GM23338 (cell line): Measurements from ENCODE around the gene LTBP2. TPM values are rescaled to one million over a fixed set of nuclear protein-coding genes. Genes with fewer than 3 reads are reported as not detected.

Source experiments
- ATAC-seq: fragments of 200-7000 bp; cut with Tn5 transposase; 3 replicates; pipeline ENCODE4 v1.9.1; 2020
- DNase-seq: peaks from one replicate; pipeline ENCODE4 v3.0.0-alpha.2; 2015; ENCODE audit warnings: low spot score
- H2AFZ ChIP-seq: fragments of 200-600 bp; sonication (generic); 2 replicates; pipeline ENCODE4 v1.8.0; 2016; ENCODE audit warnings: antibody characterized with exemption, mild to moderate bottlenecking, moderate library complexity
- H3F3A ChIP-seq: fragments of 200-600 bp; sonication (generic); replicated peaks from 2 replicates; pipeline ENCODE4 v1.8.0; 2017; ENCODE audit warnings: antibody characterized with exemption, mixed run types, low read depth
- H3K27ac ChIP-seq: fragments of 200-600 bp; sonication (generic); 2 replicates; pipeline ENCODE4 v1.6.1; 2016; ENCODE audit warnings: low read depth
- H3K27me3 ChIP-seq: fragments of 200-600 bp; sonication (generic); 2 replicates; pipeline ENCODE4 v1.8.0; 2016; ENCODE audit warnings: mild to moderate bottlenecking, mixed run types, moderate library complexity; ENCODE audit not compliant: insufficient read depth
- H3K36me3 ChIP-seq: fragments of 200-600 bp; sonication (generic); 2 replicates; pipeline ENCODE4 v1.8.0; 2016; ENCODE audit warnings: mild to moderate bottlenecking; ENCODE audit not compliant: insufficient read depth
- H3K4me1 ChIP-seq: fragments of 200-600 bp; sonication (generic); 2 replicates; pipeline ENCODE4 v1.8.0; 2016; ENCODE audit warnings: mild to moderate bottlenecking, moderate library complexity; ENCODE audit not compliant: insufficient read depth
- H3K4me2 ChIP-seq: fragments of 200-600 bp; sonication (generic); 2 replicates; pipeline ENCODE4 v1.7.1; 2017; ENCODE audit warnings: mixed run types
- H3K4me3 ChIP-seq: fragments of 200-600 bp; sonication (generic); 2 replicates; pipeline ENCODE4 v1.6.1; 2016; ENCODE audit warnings: mixed run types
- H3K79me2 ChIP-seq: fragments of 200-600 bp; sonication (generic); replicated peaks from 2 replicates; pipeline ENCODE4 v1.8.0; 2017; ENCODE audit warnings: mild to moderate bottlenecking; ENCODE audit not compliant: insufficient read depth
- H3K9me2 ChIP-seq: fragments of 200-600 bp; sonication (generic); 2 replicates; pipeline ENCODE4 v1.8.0; 2017; ENCODE audit not compliant: insufficient read depth
- H4K20me1 ChIP-seq: fragments of 200-600 bp; sonication (generic); replicated peaks from 2 replicates; pipeline ENCODE4 v1.8.0; 2017; ENCODE audit warnings: mild to moderate bottlenecking; ENCODE audit not compliant: insufficient read depth
- H3K27ac Mint-ChIP-seq: 2 replicates; pipeline ENCODE4 v1.8.0; 2020; ENCODE audit warnings: inconsistent platforms, mild to moderate bottlenecking, moderate library complexity, mixed read lengths
- H3K27me3 Mint-ChIP-seq: 3 replicates; pipeline ENCODE4 v1.8.0; 2022; ENCODE audit warnings: low read depth, mild to moderate bottlenecking, moderate library complexity, mixed read lengths, inconsistent platforms; ENCODE audit not compliant: insufficient read depth, poor library complexity
- H3K36me3 Mint-ChIP-seq: 3 replicates; pipeline ENCODE4 v1.8.0; 2021; ENCODE audit warnings: low read depth, mild to moderate bottlenecking, inconsistent platforms, moderate library complexity, mixed read lengths
- H3K4me1 Mint-ChIP-seq: 3 replicates; pipeline ENCODE4 v1.8.0; 2020; ENCODE audit warnings: mild to moderate bottlenecking, inconsistent platforms, mixed read lengths
- H3K4me3 Mint-ChIP-seq: 3 replicates; pipeline ENCODE4 v1.8.0; 2021; ENCODE audit warnings: moderate library complexity, mild to moderate bottlenecking, inconsistent platforms, mixed read lengths
- H3K9me3 Mint-ChIP-seq: 3 replicates; pipeline ENCODE4 v1.8.0; 2020; ENCODE audit warnings: moderate library complexity, mild to moderate bottlenecking, inconsistent platforms, mixed read lengths
- CREB1 ChIP-seq: fragments of 250-450 bp; sonication (Bioruptor Pico); IDR thresholded peaks from 2 replicates; pipeline ENCODE4 v1.5.0; 2020; ENCODE audit warnings: low read depth, mild to moderate bottlenecking, moderate library complexity
- CTCF ChIP-seq, 2 experiments: fragments of 200-600 bp in 1 of 2; sonication (generic) in 1 of 2; conservative IDR thresholded peaks; 2 replicates each; pipeline versions ENCODE4 v1.5.1 to v1.6.1; 2016 to 2017; ENCODE audit warnings: antibody characterized with exemption in 2 of 2, low read depth in 2 of 2, mild to moderate bottlenecking in 2 of 2, moderate library complexity in 1 of 2
- ETS1 ChIP-seq: IDR thresholded peaks from 2 replicates; pipeline ENCODE4 v1.6.1; 2016; ENCODE audit warnings: antibody characterized with exemption
- EZH2 ChIP-seq: fragments of 200-600 bp; sonication (generic); IDR thresholded peaks from one replicate; pipeline ENCODE4 v1.8.0; 2017; ENCODE audit warnings: antibody characterized with exemption, mild to moderate bottlenecking, low read depth; ENCODE audit not compliant: unreplicated experiment
- EZH2phosphoT487 ChIP-seq: fragments of 200-600 bp; sonication (generic); IDR thresholded peaks from one replicate; pipeline ENCODE4 v1.8.1; 2018; ENCODE audit warnings: antibody characterized with exemption; ENCODE audit not compliant: unreplicated experiment
- JUNB ChIP-seq: IDR thresholded peaks from one replicate; pipeline ENCODE4 v1.6.1; 2016; ENCODE audit warnings: antibody characterized with exemption; ENCODE audit not compliant: unreplicated experiment
- NANOG ChIP-seq: IDR thresholded peaks from 2 replicates; pipeline ENCODE4 v1.6.1; 2016; ENCODE audit warnings: antibody characterized with exemption, borderline replicate concordance
- POLR2AphosphoS5 ChIP-seq: IDR thresholded peaks from 2 replicates; pipeline ENCODE4 v1.6.1; 2016; ENCODE audit warnings: antibody characterized with exemption, low read depth
- REST ChIP-seq: IDR thresholded peaks from one replicate; pipeline ENCODE4 v1.6.1; 2018; ENCODE audit warnings: antibody characterized with exemption; ENCODE audit not compliant: unreplicated experiment
- STAT1 ChIP-seq: IDR thresholded peaks from one replicate; pipeline ENCODE4 v1.6.1; 2016; ENCODE audit warnings: antibody characterized with exemption; ENCODE audit not compliant: unreplicated experiment
- ZNF114 ChIP-seq: fragments of 250-450 bp; sonication (Bioruptor Pico); IDR thresholded peaks from 2 replicates; pipeline ENCODE4 v1.5.0; 2020; ENCODE audit warnings: mild to moderate bottlenecking, moderate library complexity
- ZNF331 ChIP-seq: fragments of 250-450 bp; sonication (Bioruptor Pico); IDR thresholded peaks from 2 replicates; pipeline ENCODE4 v1.5.0; 2020; ENCODE audit warnings: low read depth, mild to moderate bottlenecking, moderate library complexity
- ZNF462 ChIP-seq: fragments of 250-450 bp; sonication (Bioruptor Pico); IDR thresholded peaks from 2 replicates; pipeline ENCODE4 v1.5.0; 2020; ENCODE audit warnings: mild to moderate bottlenecking, moderate library complexity
- polyA plus RNA-seq: library from polyadenylated mRNA; unstranded; fragments of >200 nt; fragmentation: Nextera tagmentation; extraction: Ambion mirVana; gene quantifications from 2 replicates; pipeline ENCODE4 v1.2.1, GENCODE V29; 2016
- total RNA-seq: library from RNA; depleted of rRNA; stranded (reverse); fragments of >200 nt; shearing (Covaris generic); gene quantifications from 2 replicates; pipeline ENCODE4 v1.2.3, GENCODE V29; 2014

LTBP2 gene
- total and polyA plus RNA-seq, 2 experiments from 2014 or later: 0.27 to 0.49 TPM

- Mint-ChIP-seq H3K27me3 (peaks cover 4% of the 10 kb centered on the region), H3K27ac (no peak overlapping the region; the same call in 1 of the 2 replicates), H3K4me3 (no peak overlapping the region), H3K4me1 (peaks cover 22% of the 10 kb centered on the region), H3K9me3 (no peaks in the 10 kb centered on the region), H3K36me3 (no peaks in the 10 kb centered on the region)
- H3K27me3 ChIP-seq: no peaks in the 10 kb centered on the region
- H3K4me3 ChIP-seq: no peak overlapping the region
- no peak for TF ChIP-seq ETS1
- TF ChIP-seq EZH2phosphoT487: no peak
- TF ChIP-seq EZH2: no peak
- no peak for TF ChIP-seq ZNF462 (CRISPR knock-in tag)
- no peak for TF ChIP-seq ZNF331
- TF ChIP-seq NANOG: no peak
- no peak for TF ChIP-seq STAT1
- no peak for TF ChIP-seq CTCF (conservative IDR thresholded peaks at IDR 0.05; ENCODE audit: low read depth in 2 of 2)
- no peak for TF ChIP-seq JUNB
- TF ChIP-seq REST: no peak
- TF ChIP-seq POLR2AphosphoS5: no peak
- TF ChIP-seq ZNF114 (CRISPR knock-in tag): no peak
- no peak for TF ChIP-seq CREB1 (CRISPR knock-in tag)
- H3K4me2 ChIP-seq: no peak overlapping the region
- no peaks in the 10 kb centered on the region for H3K79me2 ChIP-seq
- ATAC-seq (no peak), DNase-seq (no peak)
- 0 out of 2 replicates have a peak, but pooled peaks cover 6% of the 10 kb centered on the region for H3K4me1 ChIP-seq
- no peaks in the 10 kb centered on the region for H3K9me2 ChIP-seq
- no peaks in the 10 kb centered on the region for H4K20me1 ChIP-seq
- H2AFZ ChIP-seq: no peak overlapping the region
- H3F3A ChIP-seq: no peaks in the 10 kb centered on the region
- H3K36me3 ChIP-seq: no peaks in the 10 kb centered on the region
- no peak overlapping the region for H3K27ac ChIP-seq
These were observed 44.2 kb downstream of the LTBP2 start for GRCh38 chr14:74567646-74568379.
